ENCODE results near the gene SLCO4A1. TPM values are rescaled to one million over a fixed set of nuclear protein-coding genes. Genes with fewer than 3 reads are reported as not detected.

SLCO4A1 gene
- total and polyA plus RNA-seq, 2 donors (not counting 1 experiment from before 2014, with no cell fraction given): 0.50 TPM; not detected in 1

DNA sequence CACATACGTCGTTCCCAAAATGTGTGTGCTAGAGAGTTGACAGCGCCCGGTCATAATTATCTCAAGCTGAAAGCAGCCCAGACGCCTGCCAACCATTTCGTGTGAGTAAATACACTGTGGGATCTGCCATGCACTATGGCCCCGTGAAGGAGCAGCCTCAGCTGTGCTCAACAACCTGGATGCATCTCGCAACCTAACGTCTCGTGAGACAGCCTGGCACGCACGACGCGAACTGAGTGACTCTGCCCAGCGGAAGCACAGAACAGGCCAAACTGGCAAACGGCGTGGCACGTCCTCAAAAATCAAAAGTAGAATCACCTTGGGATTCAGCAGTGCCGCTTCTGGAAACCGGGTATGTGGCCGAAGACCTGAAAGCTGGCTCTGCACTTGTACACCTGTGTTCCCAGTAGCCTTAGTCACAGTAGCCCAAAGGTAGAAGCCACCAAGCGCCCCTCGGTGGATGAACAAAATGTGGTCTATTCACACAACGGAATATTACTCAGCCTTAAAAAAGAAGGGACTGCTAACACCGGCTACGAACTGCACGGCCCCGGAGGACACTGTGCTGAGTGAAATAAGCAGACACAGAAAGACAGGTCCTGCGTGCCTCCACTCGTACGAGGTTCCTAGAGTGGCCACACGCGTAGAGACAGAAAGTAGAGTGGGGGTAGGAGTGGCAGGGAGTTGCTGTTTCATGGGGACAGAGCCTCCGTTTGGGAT is 27.2 kb upstream of the SLCO4A1 start:
- TF ChIP-seq CTCF (conservative IDR thresholded peaks at IDR 0.05 in 1 of 2, IDR thresholded peaks at IDR 0.05 in 1 of 2; ENCODE audit: low read depth in 1 of 2, low read length in 2 of 2): no peak
- no peak for TF ChIP-seq EZH2 (IDR thresholded peaks at IDR 0.05; ENCODE audit: low read length, missing control alignments)
- Histone ChIP-seq H3K79me2 (ENCODE audit: control insufficient read depth, insufficient read depth, low read length) (no peaks in the 10 kb centered on the region), H3K36me3 (ENCODE audit: control insufficient read depth, insufficient read depth, low read length) (no peaks in the 10 kb centered on the region), H4K20me1 (ENCODE audit: control insufficient read depth, extremely low read depth, insufficient read depth, low read length) (no peaks in the 10 kb centered on the region), H3K27ac (ENCODE audit: insufficient read depth, low read length) (no peak overlapping the region), H3K4me3 (replicated peaks in 1 of 4; ENCODE audit: control extremely low read depth in 1 of 4, insufficient read depth in 1 of 4, low read depth in 3 of 4, low read length in 4 of 4) (no peak overlapping the region), H3K9ac (ENCODE audit: insufficient read depth, low read length) (no peak overlapping the region), H3K4me1 (ENCODE audit: control insufficient read depth, extremely low read depth, insufficient read depth, low read length) (no peaks in the 10 kb centered on the region), H3K27me3 (ENCODE audit: control insufficient read depth, insufficient read depth, low read length) (peaks cover 4% of the 10 kb centered on the region), H3K9me3 (ENCODE audit: control insufficient read depth, insufficient read depth, low read depth, low read length) (no peaks in the 10 kb centered on the region), H2AFZ (ENCODE audit: low read length) (no peak overlapping the region), H3K4me2 (ENCODE audit: extremely low read depth, insufficient read depth, low read length) (no peak overlapping the region)
- no peak for DNase-seq (ENCODE audit: low read depth in 2 of 2)

DNA sequence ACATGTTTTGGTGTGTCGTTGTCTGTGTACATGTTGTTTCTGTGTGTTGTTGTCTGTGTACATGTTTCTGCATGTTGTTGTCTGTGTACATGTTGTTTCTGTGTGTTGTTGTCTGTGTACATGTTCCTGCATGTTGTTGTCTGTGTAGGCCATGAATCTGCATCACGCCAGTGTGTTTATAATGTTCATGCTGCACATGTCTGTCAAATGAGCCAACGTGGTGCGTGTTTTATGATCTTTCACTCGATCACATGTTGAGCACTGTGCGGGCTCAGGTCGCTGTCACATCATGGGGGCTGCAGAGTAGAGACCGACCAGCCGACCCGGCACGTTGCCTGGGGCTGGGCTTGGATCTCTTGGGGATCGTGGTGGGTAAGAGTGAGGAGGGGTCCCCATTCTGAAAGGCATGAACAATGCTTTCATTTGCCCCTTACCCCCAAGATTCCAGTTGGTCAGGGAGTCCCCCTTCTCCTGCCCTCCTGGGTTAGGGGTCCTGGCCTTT is 26.5 kb upstream of the SLCO4A1 start:
- no peak for DNase-seq (ENCODE audit: low read depth in 2 of 2)
- Histone ChIP-seq H3K9me3 (ENCODE audit: control insufficient read depth, insufficient read depth, low read depth, low read length) (no peaks in the 10 kb centered on the region), H3K36me3 (ENCODE audit: control insufficient read depth, insufficient read depth, low read length) (no peaks in the 10 kb centered on the region), H3K79me2 (ENCODE audit: control insufficient read depth, insufficient read depth, low read length) (no peaks in the 10 kb centered on the region), H4K20me1 (ENCODE audit: control insufficient read depth, extremely low read depth, insufficient read depth, low read length) (no peaks in the 10 kb centered on the region), H3K9ac (ENCODE audit: insufficient read depth, low read length) (no peak overlapping the region), H3K27ac (ENCODE audit: insufficient read depth, low read length) (no peak overlapping the region), H3K27me3 (ENCODE audit: control insufficient read depth, insufficient read depth, low read length) (peaks cover 4% of the 10 kb centered on the region), H2AFZ (ENCODE audit: low read length) (no peak overlapping the region), H3K4me1 (ENCODE audit: control insufficient read depth, extremely low read depth, insufficient read depth, low read length) (no peaks in the 10 kb centered on the region), H3K4me2 (ENCODE audit: extremely low read depth, insufficient read depth, low read length) (no peak overlapping the region), H3K4me3 (replicated peaks in 1 of 4; ENCODE audit: control extremely low read depth in 1 of 4, insufficient read depth in 1 of 4, low read depth in 3 of 4, low read length in 4 of 4) (no peak overlapping the region)
- no peak for TF ChIP-seq EZH2 (IDR thresholded peaks at IDR 0.05; ENCODE audit: low read length, missing control alignments)
- no peak for TF ChIP-seq CTCF (conservative IDR thresholded peaks at IDR 0.05 in 1 of 2, IDR thresholded peaks at IDR 0.05 in 1 of 2; ENCODE audit: low read depth in 1 of 2, low read length in 2 of 2)

DNA sequence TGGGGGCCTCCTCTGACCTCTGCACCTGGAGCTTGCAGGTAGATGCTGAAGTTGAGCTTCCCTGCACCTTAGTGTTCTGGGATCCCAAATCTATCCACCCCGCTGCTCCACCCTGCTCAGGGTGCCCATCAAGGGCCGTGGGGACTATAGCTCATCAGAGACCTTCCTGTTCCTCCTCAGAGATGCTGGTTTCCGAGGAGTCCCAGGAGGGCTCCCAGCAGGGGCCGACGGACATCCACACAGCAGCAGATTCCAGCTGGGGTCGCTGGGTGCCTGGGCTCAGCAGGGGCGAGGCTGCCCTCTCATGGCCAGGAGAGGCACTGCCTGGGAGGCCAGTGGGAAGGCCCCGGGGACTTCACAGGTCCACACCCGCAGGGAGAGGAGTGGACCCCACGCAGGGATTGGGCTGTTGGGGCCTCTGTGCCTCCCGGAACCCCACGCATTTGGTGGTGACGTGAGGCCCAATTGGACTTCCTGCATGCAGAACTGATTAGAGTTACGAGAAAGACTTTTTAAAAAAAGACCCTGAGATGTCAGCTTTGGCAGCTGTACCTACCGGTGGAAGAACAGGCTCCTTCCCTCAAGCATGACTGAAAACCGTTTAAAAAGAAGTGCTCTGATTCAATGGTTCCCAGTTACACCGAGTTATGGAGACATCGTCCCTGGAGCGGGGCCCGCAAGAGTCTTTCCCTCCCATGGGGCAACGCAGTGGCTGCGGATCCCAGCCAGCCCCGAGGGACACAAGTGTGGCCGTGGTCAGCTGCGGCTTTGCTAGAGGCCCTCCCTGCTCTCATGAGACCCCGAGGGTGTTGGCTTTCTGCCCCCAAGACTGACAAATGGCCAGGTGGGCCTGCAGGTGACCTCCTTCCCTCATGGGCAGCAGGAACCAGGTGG is 25.3 kb upstream of the SLCO4A1 start:
- peak; percentile 45 to 60 for DNase-seq (ENCODE audit: low read depth in 2 of 2)
- H3K79me2 ChIP-seq (ENCODE audit: control insufficient read depth, insufficient read depth, low read length): no peaks in the 10 kb centered on the region
- H3K27me3 ChIP-seq (ENCODE audit: control insufficient read depth, insufficient read depth, low read length): peaks cover 4% of the 10 kb centered on the region
- no peaks in the 10 kb centered on the region for H3K4me1 ChIP-seq (ENCODE audit: control insufficient read depth, extremely low read depth, insufficient read depth, low read length)
- no peak overlapping the region for H3K9ac ChIP-seq (ENCODE audit: insufficient read depth, low read length)
- no peak overlapping the region for H3K27ac ChIP-seq (ENCODE audit: insufficient read depth, low read length)
- no peak overlapping the region for H3K4me3 ChIP-seq (replicated peaks in 1 of 4; ENCODE audit: control extremely low read depth in 1 of 4, insufficient read depth in 1 of 4, low read depth in 3 of 4, low read length in 4 of 4)
- no peak overlapping the region for H3K4me2 ChIP-seq (ENCODE audit: extremely low read depth, insufficient read depth, low read length)
- no peaks in the 10 kb centered on the region for H4K20me1 ChIP-seq (ENCODE audit: control insufficient read depth, extremely low read depth, insufficient read depth, low read length)
- no peaks in the 10 kb centered on the region for H3K36me3 ChIP-seq (ENCODE audit: control insufficient read depth, insufficient read depth, low read length)
- H3K9me3 ChIP-seq (ENCODE audit: control insufficient read depth, insufficient read depth, low read depth, low read length): no peaks in the 10 kb centered on the region
- H2AFZ ChIP-seq (ENCODE audit: low read length): no peak overlapping the region
- TF ChIP-seq CTCF (conservative IDR thresholded peaks at IDR 0.05 in 1 of 2, IDR thresholded peaks at IDR 0.05 in 1 of 2; ENCODE audit: low read depth in 1 of 2, low read length in 2 of 2) (peak; percentile 92 to 97), EZH2 (IDR thresholded peaks at IDR 0.05; ENCODE audit: low read length, missing control alignments) (no peak)

All from fibroblast of lung (primary cell).